HL-60/S4 treated with retinoic acid at 250 ng/mL for 4 days and 3 days (cell line): ENCODE results near the gene IL22RA1.

Source experiments
- in situ Hi-C: fragments of 300-500 bp; cut with MboI; formaldehyde crosslinking; loops from 2 replicates; pipeline ENCODE4 v1.7.0; 2022; ENCODE audit warnings: low sequenced_read_pairs

The IL22RA1 gene

DNA sequence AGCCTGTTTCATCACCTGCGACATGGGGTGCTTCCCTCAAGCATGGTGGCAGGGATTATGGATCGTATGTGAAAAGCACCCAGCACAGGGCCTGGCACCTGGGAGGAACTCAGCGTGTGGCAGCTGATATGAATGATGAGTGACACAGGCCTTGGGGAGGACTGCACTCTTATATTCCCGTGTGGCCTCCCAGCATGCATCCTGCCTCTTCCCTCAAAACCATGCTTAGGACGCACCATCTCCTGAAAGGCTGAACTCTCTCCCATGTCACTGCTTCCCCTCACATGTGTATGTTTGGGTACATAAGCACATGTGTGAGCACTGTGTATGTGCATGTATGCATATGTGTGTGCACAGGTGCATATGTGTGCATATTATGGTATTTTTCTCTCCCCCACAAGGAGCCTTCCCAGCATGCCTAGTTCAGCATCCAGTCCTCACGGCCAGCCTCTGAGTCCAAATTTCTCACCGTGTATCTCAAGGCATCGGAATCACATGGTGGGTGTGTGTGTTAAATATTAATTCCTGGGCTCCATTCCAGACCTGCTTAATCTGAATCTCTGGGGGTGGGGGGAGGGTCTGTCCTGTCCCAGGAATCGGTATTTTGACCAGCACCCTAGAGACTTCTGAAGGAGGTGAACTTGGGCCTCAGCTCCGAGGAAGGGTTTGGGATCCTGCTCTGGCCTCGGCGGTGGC, 43.8 kb downstream of the IL22RA1 start:
- in situ Hi-C loops, result no loop called here

- in situ Hi-C loops, result no loop called here
Observed at GRCh38 chr1:24098102-24098501, 44.8 kb downstream of the IL22RA1 start.

- in situ Hi-C loops, result no loop called here
Observed at GRCh38 chr1:24097663-24098062, 45.3 kb downstream of the IL22RA1 start.

- in situ Hi-C loops, result no loop called here
Observed at GRCh38 chr1:24096739-24097103, 46.2 kb downstream of the IL22RA1 start.

GRCh38 chr1:24096009-24096738, 46.8 kb downstream of the IL22RA1 start:
- in situ Hi-C loops, result no loop called here

- in situ Hi-C loops, result no loop called here
Observed at GRCh38 chr1:24095140-24095859, 47.6 kb downstream of the IL22RA1 start.

- in situ Hi-C loops, result no loop called here
Observed at GRCh38 chr1:24094554-24094953, 48.4 kb downstream of the IL22RA1 start.

DNA sequence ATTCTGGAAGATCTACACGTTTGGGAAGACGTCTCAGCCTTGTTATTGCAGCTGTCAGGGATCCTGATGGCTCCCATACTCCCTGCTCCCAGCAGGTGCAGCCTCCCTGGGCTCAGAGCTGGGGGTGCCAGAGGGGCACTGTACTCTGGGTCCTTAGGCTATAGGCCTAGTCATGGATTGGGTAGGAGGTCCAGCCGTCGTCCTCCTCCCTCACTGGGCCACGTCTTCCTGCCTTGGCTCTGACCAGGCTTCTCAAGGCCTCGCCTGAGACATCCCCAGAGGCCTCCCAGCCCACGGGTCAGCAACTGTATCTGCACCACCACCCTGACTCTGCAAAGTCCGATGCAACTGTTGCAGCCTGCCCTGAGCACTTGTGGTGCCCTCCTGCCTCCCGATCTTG, 49.2 kb downstream of the IL22RA1 start:
- in situ Hi-C loops, result no loop called here

- in situ Hi-C loops, result no loop called here
Observed at GRCh38 chr1:24092979-24093378, 50.0 kb downstream of the IL22RA1 start.

DNA sequence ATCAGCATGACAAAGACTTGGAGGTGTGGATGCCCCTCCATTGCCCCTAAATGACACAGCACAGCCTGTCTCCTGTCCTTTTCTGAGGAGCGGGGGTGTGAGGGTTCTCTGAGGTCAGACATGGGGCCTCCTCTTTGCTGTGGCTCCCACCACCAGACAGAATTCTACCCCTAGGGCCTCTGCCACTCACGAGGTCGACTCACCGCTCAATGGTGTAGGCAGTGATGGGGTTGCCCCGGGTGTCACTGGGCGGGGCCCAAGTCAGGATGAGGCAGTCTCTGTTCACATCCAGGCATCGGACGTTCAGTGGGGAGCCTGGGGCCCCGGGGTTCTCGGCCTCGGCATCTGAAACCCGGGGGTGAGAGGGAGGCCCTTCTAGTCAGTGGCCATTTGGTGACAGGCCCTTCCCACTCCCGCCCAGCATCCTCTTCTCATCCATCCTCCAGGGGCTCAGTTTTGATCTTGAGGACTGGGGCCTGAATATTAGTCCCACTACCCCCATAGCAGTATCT, 50.9 kb downstream of the IL22RA1 start:
- in situ Hi-C loops, result no loop called here

DNA sequence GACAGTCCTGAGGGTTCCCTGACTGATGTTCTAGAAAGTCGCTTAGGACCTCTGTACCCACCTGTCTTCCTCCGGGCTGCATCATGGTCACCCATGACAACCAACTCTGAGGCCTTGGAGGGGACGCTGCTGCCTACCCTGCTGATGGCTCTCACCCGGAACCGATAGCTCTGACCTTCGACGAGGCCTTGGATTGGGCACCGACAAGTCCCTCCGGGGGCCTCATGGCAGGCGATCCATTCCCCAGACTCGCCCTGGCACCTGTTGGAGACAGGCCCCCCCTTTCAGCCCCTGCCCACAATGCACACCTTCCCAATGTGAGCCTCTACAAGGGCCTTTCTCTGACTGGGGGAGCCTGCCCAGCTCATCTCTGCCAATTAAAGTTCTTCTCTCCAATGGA, 52.2 kb downstream of the IL22RA1 start:
- in situ Hi-C loops, result no loop called here

DNA sequence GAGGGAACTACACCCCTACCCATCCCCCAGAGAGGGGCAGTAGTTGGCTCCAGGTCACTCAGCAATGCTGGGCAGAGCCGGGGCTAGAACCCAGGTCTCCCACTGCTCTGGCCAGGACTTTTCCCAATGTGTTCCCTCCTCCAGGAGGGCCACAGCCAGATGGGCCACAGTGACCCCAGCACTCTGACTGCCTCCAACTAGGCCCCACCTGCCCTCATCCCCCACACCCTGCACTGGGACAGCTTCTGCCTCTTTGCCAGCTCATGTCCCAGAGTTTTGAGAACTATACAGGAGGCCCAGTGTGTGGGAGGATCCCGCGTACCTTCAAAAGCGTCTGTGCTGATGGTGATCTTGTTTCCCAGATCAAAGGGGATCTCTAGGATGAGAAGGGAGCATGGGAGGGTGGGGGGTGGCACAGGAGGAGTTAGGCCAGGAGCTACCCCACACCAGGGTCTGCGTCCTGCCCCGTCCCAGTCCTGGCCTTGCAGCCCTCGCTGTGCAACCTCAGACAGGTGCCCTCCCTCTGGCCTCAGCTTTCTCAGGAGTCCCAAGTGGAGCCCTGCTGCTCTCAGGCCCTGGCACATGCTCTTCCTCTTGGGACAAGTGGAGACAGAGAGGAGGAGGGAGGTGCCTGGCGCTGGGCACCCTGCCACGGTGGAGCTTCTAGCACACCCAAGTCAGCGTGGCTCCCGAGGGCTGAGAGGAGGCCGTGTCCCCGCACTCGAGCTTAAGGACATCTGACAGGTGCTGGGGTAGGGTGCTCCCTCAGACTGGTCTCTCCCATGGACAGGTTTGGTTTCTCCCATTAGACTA, 53.0 kb downstream of the IL22RA1 start:
- in situ Hi-C loops, result no loop called here

GRCh38 chr1:24089027-24089742, 53.8 kb downstream of the IL22RA1 start:
- in situ Hi-C loops, result no loop called here

GRCh38 chr1:24086466-24086865, 56.5 kb downstream of the IL22RA1 start:
- in situ Hi-C loops, result no loop called here

- in situ Hi-C loops, result no loop called here
Observed at GRCh38 chr1:24085546-24085945, 57.4 kb downstream of the IL22RA1 start.

- in situ Hi-C loops, result no loop called here
Observed at GRCh38 chr1:24085007-24085406, 57.9 kb downstream of the IL22RA1 start.

DNA sequence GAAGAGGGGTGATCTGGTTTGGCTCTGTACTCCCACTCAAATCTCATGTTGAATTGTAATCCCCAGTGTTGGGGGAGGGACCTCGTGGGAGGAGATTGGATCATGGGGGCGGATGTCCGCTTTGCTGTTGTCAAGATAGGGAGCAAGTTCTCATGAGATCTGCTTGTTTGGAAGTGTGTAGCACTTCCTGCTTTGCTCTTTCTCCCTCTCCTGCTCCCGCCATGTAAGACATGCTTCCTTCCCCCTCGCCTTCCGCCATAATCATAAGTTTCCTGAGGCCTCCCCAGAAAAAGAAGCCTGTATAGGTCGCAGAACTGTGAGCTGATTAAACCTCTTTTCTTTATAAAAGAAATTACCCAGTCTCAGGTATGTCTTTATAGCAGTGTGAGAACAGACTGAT, 58.9 kb downstream of the IL22RA1 start:
- in situ Hi-C loops, result no loop called here

DNA sequence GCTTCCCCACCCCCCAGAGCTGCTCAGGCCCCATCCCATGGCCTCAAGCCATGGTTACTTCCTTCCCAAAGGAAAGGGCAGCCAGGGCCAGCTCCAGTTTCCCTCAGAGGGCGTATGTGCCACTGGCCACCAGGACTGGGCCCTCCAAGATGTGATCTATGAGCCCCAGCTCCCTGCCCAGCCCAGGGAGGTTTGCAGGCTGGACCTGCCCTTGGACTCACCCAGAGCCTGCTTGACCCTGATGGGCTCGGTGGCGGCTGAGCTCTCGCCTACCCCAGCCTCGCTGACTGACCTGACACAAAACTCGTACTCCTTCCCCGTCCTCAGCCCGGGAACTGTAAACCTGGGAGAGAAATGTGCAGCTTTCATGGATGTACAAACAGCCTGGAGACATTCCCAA, 60.6 kb downstream of the IL22RA1 start:
- in situ Hi-C loops, result no loop called here

DNA sequence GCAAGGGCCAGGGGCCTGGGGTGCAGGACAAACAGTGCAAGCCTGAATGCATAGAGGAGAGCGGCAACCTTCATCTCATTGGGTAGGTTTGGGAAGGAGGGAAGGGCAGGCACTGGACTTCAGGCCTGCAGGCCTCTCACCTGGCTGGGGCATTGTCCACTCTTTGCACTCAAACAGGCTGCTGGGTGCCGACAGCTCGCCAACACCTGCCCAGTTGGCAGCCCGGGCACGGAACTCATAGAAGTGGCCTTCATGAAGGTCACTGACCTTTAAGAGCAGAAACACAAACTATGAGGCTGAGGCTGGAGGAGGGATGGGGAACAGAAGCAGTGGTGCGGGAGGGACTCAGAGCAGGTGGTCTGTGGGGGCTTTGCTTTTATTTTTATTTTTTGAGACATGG, 61.8 kb downstream of the IL22RA1 start:
- in situ Hi-C loops, result no loop called here

DNA sequence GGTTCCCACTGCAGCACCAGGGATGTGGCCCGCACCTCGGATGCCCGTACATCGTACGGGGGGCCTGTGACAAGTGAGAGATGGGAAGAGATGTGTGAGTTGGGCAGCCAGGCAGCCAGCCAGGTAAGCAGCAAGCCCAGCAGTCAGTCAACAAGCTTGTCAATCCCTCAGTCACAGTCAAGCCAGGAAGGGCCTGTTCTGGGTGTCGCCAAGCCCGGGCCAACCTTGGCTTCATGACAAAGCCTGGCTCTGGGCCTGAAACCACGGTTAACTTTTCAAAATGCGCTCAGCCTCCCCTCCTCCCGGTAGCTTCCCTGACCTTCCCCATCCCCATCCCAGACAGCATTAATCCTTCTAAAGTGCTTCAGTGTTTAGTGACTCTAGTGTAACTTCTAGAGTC, 62.8 kb downstream of the IL22RA1 start:
- in situ Hi-C loops, result no loop called here
